HG03097 (cell line): ENCODE data around the gene MDM2.
"Not testable (repeated sequence)": the region's sequence is repeated elsewhere in the genome, so short reads cannot be mapped to it uniquely, and the experiment has no call there.

Experiments used
- ATAC-seq: cut with Tn5 transposase; IDR thresholded peaks from one replicate; pipeline ENCODE4 v1.9.1; 2021; ENCODE audit not compliant: unreplicated experiment, low FRiP score

Gene MDM2

DNA sequence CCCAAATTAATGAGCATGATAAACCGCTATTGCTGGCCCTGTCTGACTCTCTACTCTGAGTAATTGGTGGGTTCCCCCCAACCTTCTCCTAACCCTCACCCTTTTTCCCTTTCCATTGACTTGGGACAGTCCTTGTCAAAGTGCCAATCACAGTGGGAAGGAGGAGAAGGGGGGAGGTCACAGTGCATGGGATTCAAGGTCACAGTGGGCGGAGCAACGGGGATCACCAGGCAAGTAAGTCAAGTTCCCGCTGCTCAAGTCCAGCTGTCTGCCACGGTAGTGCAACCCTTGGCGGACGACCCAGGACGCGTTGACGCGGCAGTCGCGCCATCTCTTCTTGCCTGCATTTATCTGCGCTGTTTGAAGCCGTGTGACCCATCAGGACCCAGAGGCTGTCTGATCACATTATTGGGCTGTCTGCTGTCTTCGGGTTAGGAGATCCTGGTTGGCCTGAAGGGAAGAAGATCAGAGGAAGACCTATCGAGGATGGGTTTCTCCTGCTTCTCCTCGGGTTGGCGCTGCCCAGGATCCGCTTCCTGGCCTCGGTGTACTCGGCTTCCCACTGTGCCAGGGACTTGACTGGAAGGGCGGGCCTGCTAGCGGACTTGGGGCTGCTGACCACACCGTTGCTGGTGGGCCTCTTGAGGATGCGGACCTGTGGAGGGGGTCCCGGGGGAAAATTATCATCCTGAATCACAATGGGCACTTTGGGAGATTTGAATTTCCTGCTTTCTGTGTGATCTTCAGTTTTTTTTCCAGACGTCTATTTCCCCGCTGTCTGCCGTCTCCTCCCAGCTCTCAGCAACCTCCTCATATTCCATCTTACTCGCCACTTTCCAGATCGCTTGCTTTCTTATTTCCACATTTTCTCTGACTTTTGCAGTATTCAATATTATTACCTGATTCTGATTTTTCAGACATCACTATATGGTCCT is 3.1 kb upstream of the MDM2 start:
- ATAC-seq: no peak

DNA sequence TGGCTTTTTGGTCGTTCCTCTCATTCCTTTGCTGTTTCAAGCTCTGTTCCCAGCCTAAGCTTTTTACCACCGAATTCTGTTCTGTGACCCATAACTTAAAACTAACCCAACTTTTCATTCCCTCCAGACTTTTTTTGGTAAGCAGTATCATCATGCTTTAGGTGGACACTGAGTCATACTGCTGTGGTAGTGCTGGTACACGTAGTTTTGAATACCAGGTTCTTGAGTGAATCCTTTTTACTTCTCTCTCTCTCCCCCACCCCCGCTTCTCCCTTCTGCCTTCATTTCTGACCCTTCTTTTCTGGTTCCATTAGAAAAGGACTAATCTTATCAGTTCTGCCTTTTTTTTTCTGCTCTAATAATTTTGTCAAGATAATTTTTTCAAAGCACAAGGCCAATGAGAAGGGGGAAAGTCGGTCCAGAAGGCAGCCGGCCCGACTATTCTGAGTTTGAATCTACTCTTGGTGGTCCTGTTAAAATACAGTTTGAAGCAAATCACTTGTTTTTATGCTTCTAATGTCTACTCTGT is 2.3 kb upstream of the MDM2 start:
- no peak for ATAC-seq

DNA sequence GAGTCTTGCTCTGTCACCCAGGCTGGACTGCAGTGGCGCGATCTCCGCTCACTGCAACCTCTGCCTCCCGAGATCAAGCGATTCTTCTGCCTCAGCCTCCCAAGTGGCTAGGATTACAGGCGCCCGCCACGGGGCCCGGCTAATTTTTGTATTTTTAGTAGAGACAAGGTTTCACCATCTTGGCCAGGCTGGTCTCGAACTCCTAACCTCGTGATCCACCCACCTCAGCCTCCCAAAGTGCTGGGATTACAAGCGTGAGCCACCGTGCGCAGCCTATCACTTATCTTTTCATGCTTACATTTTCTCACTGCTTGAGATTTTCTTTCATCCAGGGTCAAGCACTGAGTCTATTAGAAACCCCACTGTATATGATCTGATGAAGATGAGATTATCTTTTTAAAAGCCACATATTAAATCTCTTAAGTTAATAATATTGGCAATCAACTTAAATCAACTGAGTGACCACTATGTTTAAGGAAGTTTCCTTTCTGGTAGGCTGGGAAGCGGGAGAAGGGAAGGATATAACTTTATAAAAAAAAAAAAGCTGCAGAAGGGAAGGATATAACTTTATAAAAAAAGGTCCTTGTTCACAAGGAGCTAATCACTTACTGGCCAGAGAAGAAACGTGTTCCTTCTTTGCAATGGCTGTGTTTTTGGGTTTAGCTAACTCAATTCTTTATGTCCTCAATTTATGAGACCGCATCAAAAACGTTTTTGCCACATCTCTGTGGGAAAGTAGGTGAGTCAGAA is 1.3 kb upstream of the MDM2 start:
- ATAC-seq: no peak

DNA sequence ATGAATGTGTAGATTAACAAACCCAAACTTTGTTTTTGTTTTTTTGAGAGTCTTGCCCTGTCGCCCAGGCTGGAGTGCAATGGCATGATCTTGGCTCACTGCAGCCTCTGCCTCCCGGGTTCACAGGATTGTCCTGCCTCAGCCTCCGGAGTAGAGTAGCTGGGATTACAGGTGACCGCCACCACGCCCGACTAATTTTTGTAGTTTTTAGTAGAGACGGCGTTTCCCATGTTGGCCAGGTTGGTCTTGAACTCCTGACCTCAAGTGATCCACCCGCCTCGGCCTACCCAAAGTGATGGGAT is 752 bp upstream of the MDM2 start:
- ATAC-seq: not testable (repeated sequence)

DNA sequence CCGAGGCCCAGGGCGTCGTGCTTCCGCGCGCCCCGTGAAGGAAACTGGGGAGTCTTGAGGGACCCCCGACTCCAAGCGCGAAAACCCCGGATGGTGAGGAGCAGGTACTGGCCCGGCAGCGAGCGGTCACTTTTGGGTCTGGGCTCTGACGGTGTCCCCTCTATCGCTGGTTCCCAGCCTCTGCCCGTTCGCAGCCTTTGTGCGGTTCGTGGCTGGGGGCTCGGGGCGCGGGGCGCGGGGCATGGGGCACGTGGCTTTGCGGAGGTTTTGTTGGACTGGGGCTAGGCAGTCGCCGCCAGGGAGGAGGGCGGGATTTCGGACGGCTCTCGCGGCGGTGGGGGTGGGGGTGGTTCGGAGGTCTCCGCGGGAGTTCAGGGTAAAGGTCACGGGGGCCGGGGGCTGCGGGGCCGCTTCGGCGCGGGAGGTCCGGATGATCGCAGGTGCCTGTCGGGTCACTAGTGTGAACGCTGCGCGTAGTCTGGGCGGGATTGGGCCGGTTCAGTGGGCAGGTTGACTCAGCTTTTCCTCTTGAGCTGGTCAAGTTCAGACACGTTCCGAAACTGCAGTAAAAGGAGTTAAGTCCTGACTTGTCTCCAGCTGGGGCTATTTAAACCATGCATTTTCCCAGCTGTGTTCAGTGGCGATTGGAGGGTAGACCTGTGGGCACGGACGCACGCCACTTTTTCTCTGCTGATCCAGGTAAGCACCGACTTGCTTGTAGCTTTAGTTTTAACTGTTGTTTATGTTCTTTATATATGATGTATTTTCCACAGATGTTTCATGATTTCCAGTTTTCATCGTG is 612 bp downstream of the MDM2 start:
- ATAC-seq: peak; percentile 47

DNA sequence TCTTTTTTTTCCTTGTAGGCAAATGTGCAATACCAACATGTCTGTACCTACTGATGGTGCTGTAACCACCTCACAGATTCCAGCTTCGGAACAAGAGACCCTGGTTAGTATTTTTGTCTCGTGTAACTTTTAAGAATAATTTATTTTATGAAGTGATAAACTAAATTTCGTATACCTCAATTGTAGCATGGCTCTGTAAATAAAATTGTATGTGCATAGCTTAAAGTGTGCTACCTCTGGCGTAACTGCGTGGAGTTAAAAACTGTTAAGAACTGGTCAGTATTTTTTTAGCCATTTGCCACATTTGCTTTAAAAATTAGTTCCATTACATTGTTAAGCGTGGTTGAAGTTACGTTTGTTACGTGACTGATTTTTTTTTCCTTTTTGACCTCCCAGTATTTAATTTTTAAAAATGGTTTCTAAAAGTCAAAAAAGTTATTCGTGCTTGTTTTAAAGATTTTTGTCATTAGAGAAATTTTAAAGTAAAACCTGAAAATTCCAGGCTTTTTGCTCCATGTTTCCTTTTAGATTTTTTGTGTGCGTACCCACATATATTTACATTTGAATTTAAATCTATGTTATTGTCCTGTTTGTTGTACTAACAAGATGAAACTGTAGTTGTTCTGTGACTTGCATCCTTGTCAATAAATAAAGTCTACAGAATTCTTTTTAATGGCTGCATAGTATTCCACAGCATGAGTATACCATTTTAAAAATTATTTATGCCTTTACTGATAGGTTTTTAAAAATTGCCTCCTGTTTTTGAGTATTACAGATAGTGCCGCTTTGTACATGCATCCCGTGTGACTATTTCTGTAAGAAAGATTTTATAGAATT is 1.4 kb downstream of the MDM2 start:
- peak; percentile 1 for ATAC-seq

DNA sequence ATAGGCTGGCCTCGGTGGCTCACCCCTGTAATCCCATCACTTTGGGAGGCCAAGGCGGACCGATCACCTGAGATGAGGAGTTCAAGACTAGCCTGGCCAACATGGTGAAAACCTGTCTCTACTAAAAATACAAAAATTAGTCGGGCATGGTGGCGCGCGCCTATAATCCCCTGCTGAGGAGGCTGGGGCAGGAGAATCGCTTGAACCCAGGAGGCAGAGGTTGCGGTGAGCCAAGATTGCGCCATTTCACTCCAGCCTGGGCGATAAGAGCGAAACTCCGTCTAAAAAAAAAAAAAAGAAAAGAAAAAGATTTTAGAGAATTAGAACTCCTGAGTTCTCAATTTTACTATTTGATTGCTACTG is 2.0 kb downstream of the MDM2 start:
- not testable (repeated sequence) for ATAC-seq

DNA sequence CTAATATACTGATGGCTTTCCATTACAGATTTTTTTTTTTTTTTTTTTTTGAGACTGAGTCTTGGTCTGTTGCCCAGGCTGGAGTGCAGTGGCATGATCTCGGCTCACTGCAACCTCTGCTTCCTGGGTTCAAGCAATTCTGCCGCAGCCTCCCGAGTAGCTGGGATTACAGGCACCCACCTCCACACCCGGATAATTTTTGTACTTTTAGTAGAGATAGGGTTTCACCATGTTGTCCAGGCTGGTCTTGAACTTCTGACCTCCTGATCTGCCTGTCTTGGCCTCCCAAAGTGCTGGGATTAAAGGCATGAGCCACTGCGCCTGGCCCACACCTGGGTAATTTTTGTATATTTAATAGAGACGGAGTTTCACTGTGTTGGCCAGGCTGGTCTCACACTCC is 3.6 kb downstream of the MDM2 start:
- ATAC-seq: not testable (repeated sequence)

DNA sequence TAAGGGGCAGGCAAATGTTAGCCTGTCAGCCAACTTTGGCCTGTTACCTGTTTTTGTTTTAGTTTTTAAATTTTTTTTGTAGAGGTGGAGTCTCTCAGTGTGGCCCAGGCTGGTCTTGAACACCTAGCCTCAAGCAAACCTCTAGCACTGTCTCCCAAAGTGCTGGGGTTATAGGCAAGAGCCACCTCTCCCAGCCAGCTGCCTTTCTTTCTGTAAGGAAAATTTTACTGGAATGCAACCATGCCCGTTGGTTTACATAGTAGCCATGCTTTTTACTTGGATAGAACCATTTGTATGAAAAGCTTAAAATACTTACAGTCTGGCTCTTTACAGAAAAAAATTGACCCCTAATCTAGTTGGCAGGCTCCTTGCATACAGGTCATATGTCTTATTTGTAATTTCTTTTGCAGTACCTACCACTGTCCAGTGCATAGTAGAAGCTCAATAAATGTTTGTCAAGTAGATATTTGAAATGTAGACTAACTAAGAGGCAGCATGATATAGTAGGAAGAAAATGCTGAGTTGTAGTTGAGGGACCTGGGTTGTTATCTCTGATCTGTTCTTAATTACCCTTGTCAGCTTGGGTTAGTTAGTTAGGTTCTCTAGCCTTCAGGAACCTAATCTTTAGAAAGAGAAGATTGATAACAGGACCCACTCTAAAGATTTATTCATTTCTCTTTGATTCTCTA is 4.7 kb downstream of the MDM2 start:
- ATAC-seq: no peak

DNA sequence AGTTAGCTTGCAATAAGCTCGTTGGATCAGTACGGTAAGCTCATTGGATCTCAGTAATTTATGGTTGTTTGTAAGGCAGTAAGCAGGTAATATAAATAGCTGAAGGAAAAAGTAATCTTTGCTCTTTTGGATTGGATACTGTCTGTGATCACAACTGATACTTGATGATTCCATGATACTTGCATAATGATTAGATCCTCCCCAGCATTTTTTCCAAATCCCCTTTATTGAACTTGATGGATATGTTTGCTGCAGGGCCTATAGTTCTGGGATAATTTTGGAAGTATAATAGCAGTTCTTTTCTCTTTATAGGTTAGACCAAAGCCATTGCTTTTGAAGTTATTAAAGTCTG is 5.2 kb downstream of the MDM2 start:
- ATAC-seq: no peak

DNA sequence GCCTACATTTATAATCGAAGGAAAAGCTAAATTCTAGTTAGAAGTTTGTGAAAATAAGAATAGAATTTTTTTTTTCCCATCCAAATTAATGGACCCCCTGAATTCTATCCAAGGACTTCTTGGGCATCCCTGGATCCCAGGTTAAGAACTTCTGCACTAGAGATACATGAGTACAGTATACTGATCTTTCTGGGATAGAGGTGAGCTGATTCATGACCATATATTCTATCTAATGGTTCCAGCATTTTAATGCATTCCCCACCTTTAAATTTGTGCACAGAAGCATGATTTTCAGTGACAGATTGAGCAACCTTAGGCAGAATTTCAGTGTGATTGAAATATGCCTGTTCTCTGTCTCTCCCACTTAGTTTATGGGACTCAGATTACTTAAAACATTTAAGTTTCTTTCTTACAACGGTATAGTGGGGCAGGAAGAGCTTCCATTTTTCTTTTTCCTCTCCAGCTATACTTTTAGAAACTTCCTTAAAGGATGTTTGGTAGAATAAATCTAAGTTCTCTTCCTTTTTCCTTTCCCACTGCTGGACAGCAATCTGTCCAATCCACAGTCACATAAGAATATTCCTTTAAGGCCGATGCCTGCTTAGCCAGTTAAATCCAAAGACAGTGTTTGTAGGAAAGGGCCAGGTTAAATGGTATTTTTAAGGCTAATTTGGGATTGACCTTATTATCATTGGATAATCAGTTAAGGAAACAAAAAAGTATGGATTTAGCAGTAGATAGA is 6.7 kb downstream of the MDM2 start:
- no peak for ATAC-seq

DNA sequence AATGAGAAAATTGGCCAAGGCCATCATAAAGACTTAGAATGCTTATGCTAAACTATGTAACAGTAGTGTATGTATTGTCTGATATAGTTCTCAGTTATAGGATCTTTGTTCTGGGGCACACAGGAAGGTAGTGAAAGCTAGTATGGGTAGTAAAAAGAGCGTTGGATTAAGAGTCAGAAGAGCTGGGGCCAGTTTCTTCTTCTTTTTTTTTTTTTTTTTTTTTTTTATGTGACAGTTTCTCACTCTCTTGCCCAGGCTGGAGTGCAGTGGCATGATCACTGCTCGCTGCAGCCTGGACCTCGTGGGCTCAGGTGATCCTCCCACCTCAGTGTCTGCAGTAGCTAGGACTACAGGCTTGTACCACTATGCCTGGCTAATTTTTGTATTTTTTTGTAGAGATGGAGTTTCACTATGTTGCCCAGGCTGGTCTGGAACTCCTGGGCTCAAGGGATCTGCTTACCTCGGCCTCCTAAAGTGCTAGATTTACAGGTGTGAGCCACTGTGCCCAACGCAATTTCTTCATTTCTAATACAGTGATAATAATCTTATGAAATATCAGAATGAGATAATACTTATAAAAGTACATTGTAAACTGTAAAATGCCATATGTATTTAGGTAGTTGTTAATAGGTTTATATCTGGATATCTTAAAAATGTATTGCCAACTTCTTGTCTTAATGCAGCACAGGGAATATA is 7.4 kb downstream of the MDM2 start:
- no peak for ATAC-seq

DNA sequence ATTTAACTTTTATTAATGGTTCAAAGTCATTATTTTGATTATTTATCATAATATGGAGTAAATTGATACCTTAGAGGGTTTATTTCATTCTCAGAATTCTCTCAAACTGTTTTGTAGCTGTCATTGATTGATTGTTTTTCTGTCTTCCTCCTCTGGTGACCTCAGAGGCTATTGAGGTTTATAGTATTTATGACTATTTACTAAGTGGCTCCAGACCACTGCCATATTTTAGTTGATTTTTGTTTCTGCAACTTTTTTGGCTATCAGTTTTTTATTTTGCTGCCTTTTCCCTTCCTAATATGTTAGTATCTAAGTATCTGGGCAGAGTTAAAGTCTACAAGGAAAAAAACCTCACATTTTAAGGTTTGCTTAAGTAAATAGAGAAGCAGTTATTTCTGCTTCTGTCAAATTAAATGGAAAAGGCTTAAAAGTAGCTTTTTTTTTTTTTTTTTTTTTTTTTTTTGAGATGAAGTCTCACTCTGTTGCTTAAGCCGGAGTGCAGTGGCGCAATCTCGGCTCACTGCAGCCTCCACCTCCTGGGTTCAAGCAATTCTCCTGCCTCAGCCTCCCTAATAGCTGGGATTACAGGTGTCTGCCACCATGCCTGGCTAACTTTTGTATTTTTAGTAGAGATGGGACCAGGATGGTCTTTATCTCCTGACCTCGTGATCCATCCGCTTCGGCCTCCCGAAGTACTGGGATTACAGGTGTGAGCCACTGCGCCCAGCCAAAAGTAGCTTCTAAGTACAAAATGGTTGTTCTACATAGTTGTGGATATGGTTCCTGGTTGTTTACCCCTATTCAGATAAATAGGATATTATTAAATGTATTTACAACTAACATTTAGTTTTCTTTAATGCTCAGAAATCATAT is 8.2 kb downstream of the MDM2 start:
- no peak for ATAC-seq

DNA sequence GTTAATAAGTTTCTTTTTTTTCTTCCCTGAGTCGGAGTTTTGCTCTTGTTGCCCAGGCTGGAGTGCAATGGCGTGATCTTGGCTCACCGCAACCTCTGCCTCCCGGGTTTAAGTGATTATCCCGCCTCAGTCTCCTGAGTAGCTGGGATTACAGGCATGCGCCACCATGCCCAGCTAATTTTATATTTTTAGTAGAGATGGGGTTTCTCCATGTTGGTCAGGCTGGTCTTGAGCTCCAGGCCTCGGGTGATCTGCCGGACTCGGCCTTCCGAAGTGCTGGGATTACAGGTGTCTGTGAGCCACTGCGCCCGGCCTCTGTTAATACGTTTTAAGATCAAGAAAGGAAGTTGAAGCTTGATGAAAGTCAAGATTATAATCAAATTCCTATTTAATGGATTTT is 11.5 kb downstream of the MDM2 start:
- ATAC-seq: not testable (repeated sequence)

DNA sequence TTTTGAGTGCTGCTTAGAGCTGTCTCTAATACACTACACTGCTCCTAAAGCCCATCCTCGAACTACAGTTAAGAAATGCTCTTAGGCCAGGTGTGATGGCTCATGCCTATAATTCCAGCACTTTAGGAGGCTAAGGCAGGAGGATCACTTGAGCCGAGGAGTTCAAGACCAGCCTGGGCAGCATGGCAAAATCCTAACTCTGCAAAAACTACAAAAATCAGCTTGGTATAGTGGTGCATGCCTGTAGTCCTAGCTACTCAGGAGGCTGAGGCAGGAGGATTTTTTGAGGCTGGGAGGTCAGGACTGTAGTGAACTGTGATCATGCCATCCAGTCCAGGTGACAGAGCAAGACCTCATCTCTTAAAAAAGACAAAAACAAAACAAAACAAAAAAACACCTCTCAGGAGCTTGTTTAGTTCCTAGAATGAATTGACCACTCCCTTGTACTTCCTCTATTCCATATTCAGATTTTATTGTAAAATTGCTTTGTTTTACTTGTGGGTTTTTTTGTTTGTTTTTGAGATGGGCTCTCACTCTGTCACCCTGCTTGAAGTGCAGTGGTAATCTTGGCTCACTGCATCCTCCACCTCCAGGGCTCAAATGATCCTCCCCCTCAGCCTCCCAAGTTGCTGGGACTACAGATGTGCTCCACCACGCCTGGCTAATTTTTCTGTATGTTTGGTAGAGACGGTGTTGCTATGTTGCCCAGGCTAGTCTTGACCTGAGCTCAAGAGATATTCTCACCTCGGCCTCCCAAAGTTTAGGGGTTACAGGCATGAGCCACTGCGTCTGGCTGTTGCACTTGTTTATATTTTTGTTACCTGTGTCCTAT is 13.6 kb downstream of the MDM2 start:
- no peak for ATAC-seq

DNA sequence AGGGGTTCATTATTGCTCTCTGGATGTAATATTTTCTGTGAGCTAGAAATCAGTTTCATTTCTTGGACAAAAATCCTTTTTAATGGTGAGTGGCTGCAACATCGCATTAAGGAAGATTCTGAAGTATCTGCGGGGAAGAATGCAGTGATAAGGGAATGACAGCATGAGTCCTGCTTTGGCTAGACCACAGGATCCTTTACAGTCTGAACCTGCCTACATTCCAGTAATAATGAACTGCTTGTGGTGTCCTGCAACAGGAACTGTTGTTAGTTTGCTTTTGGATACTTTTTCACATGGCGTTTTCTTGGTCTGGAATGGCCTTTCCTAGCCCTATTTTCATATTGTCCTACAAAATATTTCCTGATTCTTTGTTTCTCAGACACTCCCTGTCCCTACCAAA is 15.7 kb downstream of the MDM2 start:
- no peak for ATAC-seq

DNA sequence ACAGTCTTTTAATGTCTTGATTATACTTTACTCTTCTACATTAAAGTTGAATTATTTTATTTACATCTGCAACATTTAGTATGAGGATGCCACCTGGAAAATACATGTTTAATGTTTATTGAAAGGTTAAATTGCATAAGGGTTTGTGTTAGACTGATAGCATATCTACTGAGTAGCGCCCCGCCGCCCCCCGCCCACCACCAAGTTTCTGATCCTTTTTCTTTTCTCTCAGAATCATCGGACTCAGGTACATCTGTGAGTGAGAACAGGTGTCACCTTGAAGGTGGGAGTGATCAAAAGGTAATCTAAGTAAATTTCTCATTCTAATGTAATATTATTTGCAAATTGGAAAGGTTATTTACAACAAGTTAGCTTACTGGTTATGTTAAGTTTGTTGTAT is 16.2 kb downstream of the MDM2 start:
- ATAC-seq: no peak
